ENCODE results near the gene MEGF9.
A peak's percentile ranks its signal among the peaks of the same experiment; 100 is the strongest.

MEGF9 gene

DNA sequence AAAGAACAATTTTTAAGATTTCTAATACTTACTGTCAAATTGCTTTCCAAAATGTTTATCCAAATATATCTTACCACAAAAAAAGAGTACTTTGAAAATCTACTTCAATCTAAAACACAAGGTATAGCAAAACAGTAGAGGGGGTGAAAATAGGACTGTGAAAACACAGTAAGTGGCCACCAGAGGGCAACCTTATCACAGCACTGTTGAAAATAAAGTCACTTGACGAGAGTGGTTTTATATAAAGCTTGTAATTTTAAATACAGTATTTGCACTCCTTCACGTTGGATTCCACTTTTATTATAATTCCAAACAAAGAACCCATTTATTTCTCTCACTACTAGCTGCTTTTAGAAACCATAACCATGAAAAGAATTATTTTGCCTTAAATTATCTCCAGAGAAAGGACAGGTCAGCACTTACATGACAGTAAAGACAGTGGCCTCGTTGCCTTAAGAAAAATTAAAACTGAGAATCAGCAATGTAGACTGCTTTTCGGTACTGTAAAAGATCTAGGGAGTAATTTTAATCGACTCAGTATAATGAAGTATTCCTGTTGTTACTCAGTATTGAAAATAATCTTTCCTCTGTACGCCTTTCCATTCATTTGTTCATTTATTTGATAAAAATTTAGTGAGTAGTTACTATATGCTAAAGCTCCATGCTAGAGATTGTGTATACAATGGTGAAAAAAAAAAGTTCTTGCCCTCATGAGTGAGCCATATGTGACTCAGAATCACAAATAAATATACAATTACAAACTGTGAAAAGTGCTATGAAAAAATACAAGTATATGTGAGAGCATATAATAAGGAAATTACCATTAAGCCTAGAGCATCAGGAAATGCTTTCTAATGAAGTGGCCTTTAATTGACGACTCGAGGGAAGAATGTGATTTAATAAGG lies 94.3 kb downstream of the MEGF9 start:
- DNase-seq: peak; percentile 67

DNA sequence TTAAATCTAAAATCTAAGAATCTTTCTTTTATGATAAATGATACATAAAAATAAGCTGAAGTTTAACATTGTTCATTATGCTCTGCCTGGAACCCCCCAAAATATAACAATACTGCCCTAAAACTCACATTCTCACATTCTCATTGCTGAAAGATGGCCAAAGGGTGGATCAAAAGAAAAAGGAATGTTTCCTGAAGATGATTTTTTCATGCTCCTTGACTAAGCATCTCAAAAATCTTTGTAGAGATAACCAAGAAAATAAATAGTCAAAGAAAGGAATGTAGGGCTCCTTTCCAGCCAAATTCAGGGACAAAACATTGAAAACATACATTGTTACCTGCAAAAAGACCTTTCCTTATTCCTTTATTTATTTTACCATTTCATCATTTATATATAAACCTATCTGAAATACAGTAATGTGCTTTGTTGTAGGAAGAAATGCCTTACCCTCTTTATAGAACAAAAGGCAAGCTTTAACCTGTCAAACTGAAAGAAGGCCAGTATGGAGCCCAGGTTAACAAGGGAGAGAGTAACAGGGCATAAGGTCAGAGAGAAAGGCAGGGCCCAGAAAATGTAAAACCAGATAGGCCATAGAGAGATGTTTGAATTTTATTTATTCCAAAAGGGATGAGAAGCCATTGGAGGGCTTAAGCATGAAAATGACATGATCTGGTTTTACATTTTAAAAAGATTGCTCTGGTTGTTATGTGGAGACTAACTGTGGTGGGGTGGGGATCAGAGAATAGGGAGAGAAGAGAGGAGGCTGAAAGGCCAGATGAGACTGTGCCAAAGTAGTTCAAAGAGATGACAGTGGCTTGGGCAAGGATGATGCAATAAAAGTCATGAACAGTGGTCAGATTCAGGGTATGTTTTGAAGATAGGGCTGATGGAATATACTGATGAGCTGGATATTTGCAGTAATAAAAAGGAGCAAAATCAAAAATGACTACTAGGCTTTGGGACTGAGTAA lies 97.0 kb downstream of the MEGF9 start:
- peak; percentile 4 for DNase-seq

DNA sequence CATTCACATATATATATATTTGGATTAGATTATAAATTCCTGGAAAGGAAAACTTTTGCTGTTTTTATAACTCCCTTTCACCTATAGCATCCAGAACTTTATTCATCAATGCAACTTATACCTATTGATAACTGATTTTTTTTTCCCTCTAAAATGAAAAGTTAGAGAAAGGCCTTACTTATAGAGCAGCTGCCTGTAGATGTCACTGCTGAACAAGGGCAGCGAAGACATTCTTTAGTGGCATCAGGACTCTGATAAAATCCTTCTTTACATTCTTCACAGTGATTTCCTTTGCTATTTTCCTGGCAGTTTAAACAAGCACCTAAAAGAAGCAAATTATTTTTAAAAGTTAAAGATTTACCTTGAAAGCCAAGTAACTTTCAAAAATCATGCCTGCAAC lies 102.1 kb downstream of the MEGF9 start:
- DNase-seq: no peak

DNA sequence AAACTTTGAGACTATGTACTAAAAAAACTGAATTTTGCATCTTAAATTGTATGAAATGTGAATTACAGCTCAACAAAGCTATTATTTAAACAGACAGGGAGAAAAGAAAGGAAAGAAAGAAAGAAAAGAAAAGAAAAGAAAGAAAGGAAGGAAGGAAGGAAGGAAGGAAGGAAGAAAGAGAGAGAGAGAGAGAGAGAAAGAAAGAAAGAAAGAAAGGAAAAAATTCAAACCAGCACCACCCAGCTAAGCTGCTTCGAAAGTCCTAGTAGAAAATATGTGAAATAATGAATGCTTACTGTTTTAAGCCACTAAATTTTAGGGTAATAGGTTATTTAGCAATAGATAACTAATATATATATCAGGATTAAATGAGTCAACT lies 102.6 kb downstream of the MEGF9 start:
- no peak for DNase-seq

DNA sequence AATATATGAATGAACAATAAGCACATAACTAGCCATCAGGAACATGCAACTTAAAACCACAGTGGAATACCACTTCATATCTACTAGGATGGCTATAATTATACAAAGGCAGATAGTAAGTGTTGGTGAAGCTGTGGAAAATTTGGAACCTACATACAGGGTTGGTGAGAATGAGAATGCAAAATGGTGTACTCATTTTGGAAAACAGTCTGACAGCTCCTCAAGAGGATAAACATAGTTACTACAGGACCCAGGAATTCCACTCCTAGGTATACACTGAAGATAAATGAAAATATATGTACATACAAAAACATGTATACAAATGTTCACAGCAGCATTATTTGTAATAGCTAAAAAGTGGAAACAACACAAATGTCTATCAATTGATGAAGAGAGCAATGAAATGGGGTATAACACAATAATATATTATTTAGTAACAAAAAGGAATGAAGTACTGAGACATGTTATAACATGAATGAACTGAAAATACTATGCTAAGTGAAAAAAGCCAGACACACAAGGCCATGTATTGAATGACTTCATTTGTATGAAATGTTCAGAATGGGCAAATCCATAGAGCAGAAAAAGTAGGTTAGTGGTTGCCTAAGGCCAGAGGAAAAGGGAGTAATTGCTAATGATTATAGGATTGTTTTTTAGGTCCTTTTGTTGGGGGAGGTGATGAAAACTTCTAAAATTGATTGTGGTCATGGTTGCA lies 103.1 kb downstream of the MEGF9 start:
- peak; percentile 4 for DNase-seq

DNA sequence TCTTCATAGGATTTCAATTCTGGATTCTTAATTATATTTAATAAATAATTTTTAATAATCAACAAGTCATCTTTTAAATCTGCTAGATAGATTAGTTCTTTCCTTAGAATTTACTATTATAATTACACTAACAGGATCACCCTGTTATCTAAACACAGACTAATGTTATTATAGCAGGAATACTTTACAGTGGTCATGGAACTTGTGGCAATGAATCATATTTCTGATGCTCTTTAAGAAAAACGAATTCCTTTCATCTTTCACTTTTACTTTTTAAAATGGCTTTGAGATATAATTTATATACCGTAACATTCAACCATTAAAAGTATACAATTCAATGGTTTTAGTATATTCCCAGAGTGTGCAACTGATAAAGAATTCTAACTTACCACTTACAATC lies 104.6 kb downstream of the MEGF9 start:
- no peak for DNase-seq

DNA sequence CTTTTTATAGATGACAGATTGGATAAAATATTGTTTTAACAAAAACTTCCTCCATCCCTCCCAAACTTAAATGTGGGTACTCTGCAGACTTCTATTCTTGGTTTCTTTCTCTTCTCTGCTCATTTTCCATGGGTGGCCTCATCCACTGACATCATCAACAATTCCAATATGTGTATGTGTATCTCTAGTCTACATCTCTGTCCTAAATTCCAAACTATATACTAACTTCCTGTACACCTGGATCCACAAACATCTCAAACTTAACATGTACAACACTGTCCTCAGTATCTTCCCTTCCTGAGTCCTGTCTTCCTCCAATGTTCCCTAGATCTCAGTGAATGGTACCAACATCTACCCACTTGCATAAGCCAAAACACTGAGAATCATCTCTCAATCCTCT lies 105.8 kb downstream of the MEGF9 start:
- DNase-seq: no peak

DNA sequence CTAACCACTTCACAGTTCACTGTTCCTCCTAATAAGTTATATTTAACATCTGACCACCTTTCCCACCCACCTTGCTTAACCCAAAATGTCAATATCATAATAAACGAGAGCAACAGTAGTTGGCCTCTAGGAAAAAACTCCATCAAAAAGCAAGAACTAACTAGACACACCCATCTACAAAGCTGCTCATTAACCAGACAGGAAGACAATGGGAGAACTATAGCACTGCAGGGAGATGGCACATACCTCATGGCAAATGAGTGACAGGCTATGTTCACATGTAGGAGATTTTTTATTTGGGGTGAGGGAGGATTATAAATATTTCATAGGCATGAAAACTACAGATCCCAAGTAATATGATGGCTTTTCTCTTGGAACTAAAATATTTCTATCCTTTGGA lies 110.7 kb downstream of the MEGF9 start:
- no peak for DNase-seq

DNA sequence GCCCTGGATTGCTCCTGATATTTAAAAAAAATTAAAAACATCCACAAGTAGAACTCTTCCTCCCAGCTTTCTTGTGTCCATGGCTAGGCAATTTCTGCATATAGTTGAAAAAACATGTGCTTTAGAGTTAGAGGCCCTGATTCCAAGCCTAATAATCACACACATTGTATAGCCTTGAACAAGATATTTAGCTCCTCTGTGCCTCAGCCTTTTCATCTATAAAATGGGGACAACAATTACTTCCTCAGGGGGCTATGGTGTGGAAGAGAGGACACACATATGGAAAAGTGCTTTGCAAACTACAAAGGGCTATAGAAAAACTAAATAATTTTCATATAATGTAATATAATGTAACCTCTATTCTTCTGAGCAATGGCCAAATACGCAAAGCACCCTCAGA lies 111.3 kb downstream of the MEGF9 start:
- no peak for DNase-seq

DNA sequence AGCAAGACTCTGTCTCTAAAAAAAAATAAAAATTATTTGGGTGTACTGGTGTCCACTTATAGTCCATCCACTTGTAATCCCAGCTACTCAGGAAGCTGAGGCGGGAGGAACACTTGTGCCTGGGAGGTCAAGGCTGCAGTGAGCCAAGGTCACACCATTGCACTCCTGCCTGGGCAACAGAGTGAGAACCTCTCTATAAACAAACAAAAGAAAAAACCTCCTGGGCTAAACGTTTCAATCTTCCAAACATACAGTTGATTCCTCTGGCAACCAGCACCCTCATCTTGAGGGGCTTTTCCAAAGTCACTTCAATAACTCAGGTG lies 120.4 kb downstream of the MEGF9 start:
- DNase-seq: no peak

DNA sequence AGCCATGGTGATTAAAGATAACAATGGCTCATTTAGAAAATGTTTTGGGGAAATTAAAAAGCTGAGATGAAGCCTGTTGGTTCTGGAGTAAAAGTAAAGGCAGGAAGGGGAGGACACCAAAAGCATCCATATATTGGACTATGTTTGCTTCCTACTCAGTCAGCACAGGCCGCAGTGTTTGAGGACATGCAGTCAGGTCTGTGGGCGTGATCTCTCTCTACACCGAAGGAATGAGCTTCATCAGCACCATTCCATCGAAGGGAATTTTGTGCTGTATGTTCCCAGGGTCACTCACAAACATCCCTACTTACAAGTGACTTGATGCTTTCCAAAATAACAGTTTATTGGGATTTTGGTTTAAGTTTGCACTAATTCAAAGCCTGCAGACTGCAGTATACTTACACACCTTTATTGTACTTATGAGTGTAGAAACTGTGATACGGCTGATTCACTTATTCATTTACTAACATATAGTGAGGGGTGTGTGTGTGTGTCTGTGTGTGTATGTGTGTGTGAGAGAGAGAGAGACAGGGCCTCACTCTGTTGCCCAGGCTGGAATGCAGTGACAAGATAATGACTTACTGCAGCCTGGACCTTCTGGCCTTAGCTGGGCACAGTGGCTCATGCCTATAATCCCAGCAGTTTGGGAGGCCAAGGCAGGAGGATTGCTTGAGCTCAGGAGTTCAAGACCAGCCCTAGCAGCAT lies 120.9 kb downstream of the MEGF9 start:
- no peak for DNase-seq

DNA sequence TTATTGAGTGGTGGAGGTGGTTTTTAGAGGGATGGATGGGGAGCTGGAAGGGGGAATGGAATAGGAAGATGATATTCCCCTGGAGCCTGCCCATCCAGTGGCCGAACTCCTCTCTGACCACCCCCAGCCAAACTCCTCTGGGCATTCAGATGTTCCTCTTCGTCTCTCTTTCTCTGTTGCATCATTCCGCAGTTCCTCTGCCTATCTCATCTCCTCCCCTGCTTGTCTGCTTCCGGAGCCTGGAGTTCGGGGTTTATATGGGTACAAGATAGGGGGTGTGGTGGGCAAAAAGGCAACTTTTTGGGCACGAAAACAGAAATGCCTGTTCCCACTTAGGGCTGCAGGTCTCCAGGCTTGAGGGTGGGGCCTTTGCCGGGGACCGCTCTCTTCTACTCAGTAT lies 122.1 kb downstream of the MEGF9 start:
- DNase-seq: no peak

DNA sequence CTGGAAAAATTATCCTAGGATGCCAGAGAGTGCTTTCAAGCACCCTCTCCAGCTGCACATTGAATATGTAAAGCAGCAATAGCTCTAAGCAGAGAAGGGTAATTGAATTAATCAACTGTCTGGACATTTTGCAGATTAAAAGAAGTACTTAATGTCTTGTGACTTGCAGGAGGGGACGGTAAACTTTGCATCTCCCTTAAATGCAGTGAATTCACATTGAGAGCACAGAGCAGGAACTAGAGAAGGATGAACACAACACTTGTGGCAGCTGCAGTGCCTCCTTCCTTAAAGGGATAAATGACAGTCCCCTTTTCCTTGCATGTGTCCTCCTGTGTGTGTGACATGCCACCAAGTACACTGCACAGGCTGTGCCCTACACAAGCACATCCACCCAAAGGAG lies 126.9 kb downstream of the MEGF9 start:
- DNase-seq: no peak

DNA sequence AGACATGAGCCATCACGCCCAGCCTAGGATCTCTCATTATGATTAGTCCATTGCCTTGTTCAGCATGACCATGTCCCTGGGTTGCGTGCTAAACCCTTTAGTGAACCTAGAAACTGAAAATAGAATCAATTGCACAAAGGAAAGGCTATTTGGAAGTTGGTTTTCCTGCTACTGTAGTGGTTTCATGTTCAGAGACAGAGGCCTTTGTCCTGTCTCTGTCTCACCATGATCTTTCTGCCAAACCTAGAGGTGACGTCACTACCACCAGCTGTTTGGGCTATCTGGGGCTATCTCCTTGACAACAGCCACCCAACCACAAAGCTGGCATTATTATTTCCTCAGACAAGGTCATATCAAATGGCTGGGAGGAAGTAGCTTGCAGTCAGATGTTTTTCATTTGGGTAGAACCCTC lies 130.3 kb downstream of the MEGF9 start:
- DNase-seq: peak; percentile 61

DNA sequence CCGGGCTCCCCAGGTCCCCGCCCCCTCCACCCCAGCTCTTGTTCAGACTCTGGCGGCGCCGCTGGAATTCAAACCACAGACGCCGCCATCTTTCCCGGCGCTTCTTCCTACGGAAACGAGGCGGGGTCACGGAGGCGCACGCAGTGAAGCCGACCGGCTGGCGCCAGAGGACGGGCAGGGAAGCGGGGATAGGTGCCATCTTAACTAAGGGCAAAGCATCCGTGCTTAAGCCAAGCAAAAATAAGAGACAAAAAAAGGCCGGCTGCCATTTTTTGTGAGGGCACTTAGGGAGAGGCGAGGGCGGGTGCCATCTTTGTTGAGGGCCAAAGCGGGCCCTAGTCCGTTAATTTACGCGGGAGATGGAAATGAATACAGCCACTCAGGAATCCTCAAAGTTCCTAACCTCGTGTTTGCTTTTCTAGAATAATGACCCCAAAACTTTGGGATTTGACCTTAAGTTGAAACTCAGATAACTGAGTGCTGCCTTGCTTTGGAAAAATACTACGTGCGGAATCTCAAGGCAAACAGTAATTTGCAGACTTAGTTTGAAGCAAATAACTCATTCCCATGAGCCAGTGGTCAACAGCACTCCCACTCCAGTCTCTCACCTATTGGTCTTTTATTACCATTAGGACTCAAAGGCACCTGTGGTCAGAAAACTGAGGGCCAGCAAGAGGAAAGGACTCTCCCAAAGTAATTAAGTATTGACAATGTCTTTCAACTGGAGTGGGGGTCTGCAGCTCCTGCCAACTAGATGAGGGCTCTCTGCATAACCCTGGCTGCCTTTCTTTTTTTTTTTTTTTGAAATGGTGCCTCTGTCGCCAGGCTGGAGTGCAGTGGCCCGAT lies 134.0 kb downstream of the MEGF9 start, which contains the start of gene CDK5RAP2:
TSS of gene CDK5RAP2 (minus strand) at position 117 of the 846 bp plus-strand sequence. CDS start 189 bp downstream, outside the sequence.
- DNase-seq: peak; percentile 97

DNA sequence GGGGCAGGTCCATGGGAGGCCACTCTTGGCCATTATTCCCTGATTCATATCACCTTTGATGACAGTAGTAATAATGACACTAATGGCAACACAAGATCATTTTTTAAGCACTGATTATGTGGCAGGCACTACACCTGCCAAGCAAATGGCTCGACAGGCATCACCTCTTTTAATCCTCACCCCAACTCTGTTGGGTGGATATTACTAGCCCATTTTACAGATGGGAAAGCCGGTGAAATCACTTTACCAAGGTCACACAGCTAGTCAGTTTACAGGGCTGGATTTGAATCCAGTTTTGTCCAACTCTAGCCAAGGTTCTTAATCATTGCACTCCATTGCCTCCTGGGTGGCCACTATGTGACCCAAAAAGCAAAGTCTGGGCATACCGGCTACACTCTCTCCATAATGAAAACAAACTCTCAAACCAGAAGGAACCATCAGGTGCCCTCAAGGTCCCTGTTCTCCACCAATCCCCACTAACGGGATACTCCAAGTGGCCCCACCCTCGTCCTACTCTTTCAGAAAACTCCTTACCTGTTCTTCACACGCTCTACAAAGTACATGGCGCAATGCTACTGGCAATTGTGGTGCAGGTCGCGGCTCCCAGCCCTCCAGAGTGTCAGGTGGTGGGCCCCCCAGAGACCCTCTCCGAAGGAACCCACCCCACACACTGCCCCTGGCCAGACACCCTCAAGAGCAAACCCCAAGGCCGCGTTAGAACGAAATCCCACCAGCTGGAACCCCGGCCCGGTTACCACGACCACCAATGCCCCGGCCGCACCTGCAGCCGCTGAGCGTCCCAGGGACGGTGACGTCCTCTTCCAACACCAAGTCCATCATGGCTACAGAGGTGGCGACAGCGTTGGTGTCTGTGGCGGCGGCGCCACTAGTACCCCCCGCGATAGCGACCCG lies 134.9 kb downstream of the MEGF9 start:
- DNase-seq: peak; percentile 2

DNA sequence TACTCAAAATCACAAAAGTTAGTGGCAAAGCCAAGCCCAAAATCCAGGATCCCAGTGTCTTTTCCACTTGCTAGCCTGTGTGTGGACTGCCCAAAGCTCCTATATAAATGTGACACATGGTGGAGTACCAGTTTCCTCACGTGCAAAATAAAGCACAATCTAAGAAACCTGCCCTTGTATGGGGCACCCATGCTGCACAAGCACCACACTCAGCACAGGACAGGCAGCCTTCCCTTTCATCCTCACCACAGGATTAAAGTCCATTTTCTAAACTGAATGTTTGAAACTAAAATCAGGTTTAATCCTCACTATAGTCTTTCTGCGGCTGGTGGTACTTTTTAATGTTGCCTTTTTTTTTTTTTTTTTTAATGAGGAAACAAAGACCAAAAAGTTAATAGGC lies 139.8 kb downstream of the MEGF9 start:
- DNase-seq: no peak

DNA sequence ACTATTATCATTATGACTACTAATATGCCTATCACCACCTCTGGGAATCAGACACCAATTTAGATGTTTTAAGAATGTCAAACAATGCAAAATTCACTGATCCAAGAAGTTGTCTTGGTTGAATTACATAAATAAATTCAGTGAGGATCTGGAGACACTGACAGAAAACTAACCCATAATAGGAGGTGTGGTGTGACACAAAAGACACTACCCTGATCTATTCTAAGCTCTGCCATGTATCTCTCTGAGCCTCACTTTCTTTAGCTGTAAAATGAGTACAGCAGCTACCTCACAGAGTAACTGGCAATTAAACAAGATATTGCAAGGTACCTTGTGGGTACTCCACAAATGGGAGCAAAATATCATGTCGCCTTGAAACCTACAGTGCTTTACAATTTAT lies 141.8 kb downstream of the MEGF9 start:
- DNase-seq: no peak

DNA sequence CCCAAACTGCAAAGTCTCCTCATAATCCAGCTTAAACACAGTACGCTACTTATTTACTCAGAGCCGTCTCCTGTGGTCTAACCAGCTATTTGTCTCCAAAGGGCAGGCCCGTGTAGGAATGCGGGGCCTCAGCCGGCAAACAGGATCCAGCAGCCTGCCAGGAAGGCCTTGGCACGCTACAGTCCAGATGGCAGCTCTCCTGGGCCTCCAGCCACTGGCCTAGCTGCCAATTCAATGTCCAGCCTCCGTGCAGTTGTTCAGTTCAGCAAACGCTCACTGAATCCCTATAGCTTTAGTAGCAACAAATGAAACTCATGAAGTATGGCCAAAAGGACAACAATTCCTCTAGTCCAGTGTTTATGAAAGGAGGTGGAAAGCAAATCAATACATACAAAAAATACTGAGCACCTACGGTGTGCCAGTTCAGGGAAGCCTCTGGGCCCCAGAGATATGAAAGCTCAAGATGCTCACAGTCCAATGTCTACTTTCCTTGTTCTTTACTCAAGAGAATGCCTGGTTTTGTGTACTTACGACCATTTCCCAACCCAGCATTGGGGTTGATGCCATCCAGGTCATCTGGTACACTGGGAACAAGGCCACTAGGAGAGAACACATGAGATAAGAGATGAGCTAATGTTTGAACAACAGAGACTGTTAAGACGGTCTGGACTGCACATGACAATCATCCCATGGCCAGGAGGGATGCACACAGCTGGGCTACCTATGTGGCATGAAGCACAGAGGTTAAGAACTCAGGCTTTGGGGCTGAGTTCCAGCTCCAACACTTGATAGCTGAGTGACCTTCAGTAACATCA lies 142.6 kb downstream of the MEGF9 start:
- DNase-seq: no peak

DNA sequence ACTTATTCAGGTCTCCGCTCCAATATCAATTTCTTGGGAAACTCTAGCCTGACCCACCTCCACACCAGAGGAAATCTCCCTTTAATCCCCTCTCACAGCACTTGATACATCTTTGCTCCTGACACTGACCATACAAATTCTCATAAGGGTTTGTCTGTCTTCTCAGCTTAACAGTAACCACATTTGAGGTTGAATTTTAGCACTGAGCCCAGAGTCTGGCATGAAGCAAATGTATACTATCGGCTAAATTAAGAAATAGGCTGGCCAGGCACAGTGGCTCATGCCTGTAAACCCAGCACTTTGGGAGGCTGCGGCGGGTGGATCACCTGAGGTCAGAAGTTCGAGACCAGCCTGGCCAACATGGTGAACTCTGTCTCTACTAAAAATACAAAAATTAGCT lies 144.0 kb downstream of the MEGF9 start:
- DNase-seq: no peak

Measured in activated CD4-positive, alpha-beta T cell treated with anti-CD3 and anti-CD28 coated beads, Interleukin-10, Interleukin-2, amounts not matched to agents 100 ng/mL and 50 ng/mL, durations not matched to agents 16 hours and 8 hours (primary cell).